H1 (cell line): Measurements from ENCODE around the gene FAM50B. TPM values are rescaled to one million over a fixed set of nuclear protein-coding genes. Genes with fewer than 3 reads are reported as not detected.

ENCODE experiments used
- CTCF ChIA-PET: fragments of 300-600 bp; sonication (Branson Sonifier 250); formaldehyde crosslinking; loops from one replicate; lab custom pipeline; 2021; ENCODE audit not compliant: partially characterized antibody; lab: Charles Lee
- POLR2A ChIA-PET: fragments of 300-600 bp; sonication (Branson Sonifier 250); formaldehyde crosslinking; loops from one replicate; lab custom pipeline; 2021; ENCODE audit warnings: inconsistent platforms; ENCODE audit not compliant: partially characterized antibody; lab: Charles Lee
- DNase-seq, 2 experiments: peaks; one replicate each; pipeline versions ENCODE4 v3.0.0 to v3.0.0-alpha.2; 2010 to 2022; ENCODE audit warnings: low spot score in 2 of 2, low read depth in 1 of 2, mixed read lengths in 1 of 2
- FAIRE-seq: peaks from 2 replicates; lab custom pipeline; 2011; peaks lifted over from hg19 to GRCh38; lab: Jason Lieb, UNC
- H2AFZ ChIP-seq: 2 replicates; pipeline ENCODE4 v1.8.1; 2012; ENCODE audit warnings: low read length, inconsistent platforms
- H2AK5ac ChIP-seq: 2 replicates; pipeline ENCODE4 v1.6.1; 2013; ENCODE audit warnings: low read depth, low read length
- H2BK120ac ChIP-seq: replicated peaks from 2 replicates; pipeline ENCODE3; 2013; ENCODE audit warnings: low read depth, low read length, inconsistent platforms
- H2BK12ac ChIP-seq: 2 replicates; pipeline ENCODE4 v1.6.1; 2013; ENCODE audit warnings: low read depth, low read length
- H2BK15ac ChIP-seq: 2 replicates; pipeline ENCODE4 v1.6.1; 2013; ENCODE audit warnings: low read length
- H2BK20ac ChIP-seq: 2 replicates; pipeline ENCODE4 v1.6.1; 2013; ENCODE audit warnings: low read length
- H2BK5ac ChIP-seq: 2 replicates; pipeline ENCODE4 v1.6.1; 2013; ENCODE audit warnings: low read depth, low read length
- H3K14ac ChIP-seq: 2 replicates; pipeline ENCODE4 v1.6.1; 2013; ENCODE audit warnings: inconsistent platforms; ENCODE audit not compliant: insufficient read length
- H3K18ac ChIP-seq: 2 replicates; pipeline ENCODE4 v1.6.1; 2013; ENCODE audit warnings: low read length; ENCODE audit errors: extremely low read depth
- H3K23ac ChIP-seq: 2 replicates; pipeline ENCODE4 v1.6.1; 2013; ENCODE audit warnings: inconsistent platforms; ENCODE audit not compliant: insufficient read length
- H3K23me2 ChIP-seq: 2 replicates; pipeline ENCODE4 v1.6.1; 2013; ENCODE audit warnings: low read depth, low read length
- H3K27ac ChIP-seq: 2 replicates; pipeline ENCODE4 v1.6.1; 2011; ENCODE audit warnings: low read depth, low read length, inconsistent platforms
- H3K27me3 ChIP-seq, 4 experiments: replicated peaks in 1 of 4; 1 replicate in 1 of 4; 2 replicates in 3 of 4; pipeline versions ENCODE4 v1.6.1 to v1.8.1; 2011 to 2013; ENCODE audit warnings: low read length in 3 of 4, mild to moderate bottlenecking in 3 of 4, inconsistent platforms in 2 of 4, mixed read lengths in 2 of 4, moderate library complexity in 1 of 4; ENCODE audit not compliant: control insufficient read depth in 3 of 4, insufficient read depth in 3 of 4; ENCODE audit errors: extremely low read depth in 1 of 4
- H3K36me3 ChIP-seq, 4 experiments: 2 replicates each; pipeline versions ENCODE4 v1.6.1 to v1.8.1; 2011 to 2013; ENCODE audit warnings: mild to moderate bottlenecking in 4 of 4, low read length in 3 of 4, moderate library complexity in 2 of 4, control low read depth in 1 of 4, inconsistent platforms in 1 of 4; ENCODE audit not compliant: insufficient read depth in 4 of 4, control insufficient read depth in 2 of 4
- H3K4ac ChIP-seq: replicated peaks from 2 replicates; pipeline ENCODE3; 2013; ENCODE audit warnings: low read length, low read depth, mixed read lengths, inconsistent platforms; ENCODE audit not compliant: insufficient read length
- H3K4me1 ChIP-seq, 4 experiments: replicated peaks in 1 of 4; 1 replicate in 1 of 4; 2 replicates in 3 of 4; pipeline versions ENCODE4 v1.6.1 to v1.8.1; 2011 to 2013; ENCODE audit warnings: low read length in 3 of 4, inconsistent platforms in 2 of 4, mixed read lengths in 1 of 4; ENCODE audit not compliant: insufficient read depth in 4 of 4, control insufficient read depth in 3 of 4
- H3K4me2 ChIP-seq, 2 experiments: 2 replicates each; pipeline versions ENCODE4 v1.6.1 to v1.8.1; 2011 to 2013; ENCODE audit warnings: low read depth in 2 of 2, low read length in 2 of 2, control low read depth in 1 of 2, inconsistent platforms in 1 of 2, mild to moderate bottlenecking in 1 of 2; ENCODE audit not compliant: insufficient read depth in 1 of 2
- H3K4me3 ChIP-seq, 4 experiments: fragments of 200-600, 300-600 bp in 1 of 4; sonication (generic), shearing (Covaris generic), sonication (Bioruptor Twin) in 1 of 4; 2 replicates each; pipeline versions ENCODE4 v1.5.1 to v1.8.1; 2011 to 2016; ENCODE audit warnings: low read length in 4 of 4, low read depth in 3 of 4, control low read depth in 2 of 4, inconsistent platforms in 2 of 4, mild to moderate bottlenecking in 2 of 4, mixed read lengths in 1 of 4, moderate library complexity in 1 of 4; ENCODE audit not compliant: insufficient read depth in 2 of 4; ENCODE audit errors: extremely low read depth in 1 of 4
- H3K56ac ChIP-seq: replicated peaks from 2 replicates; pipeline ENCODE3; 2013; ENCODE audit warnings: low read depth, mild to moderate bottlenecking, mixed read lengths, low read length, inconsistent platforms; ENCODE audit not compliant: insufficient read length
- H3K79me1 ChIP-seq: 2 replicates; pipeline ENCODE4 v1.6.1; 2013; ENCODE audit warnings: low read depth, low read length, control low read depth
- H3K79me2 ChIP-seq, 2 experiments: 2 replicates each; pipeline versions ENCODE4 v1.6.1 to v1.8.1; 2012 to 2013; ENCODE audit warnings: low read length in 2 of 2, mild to moderate bottlenecking in 2 of 2, inconsistent platforms in 1 of 2; ENCODE audit not compliant: insufficient read depth in 2 of 2, control insufficient read depth in 1 of 2
- H3K9ac ChIP-seq, 4 experiments: replicated peaks in 1 of 4; 1 replicate in 1 of 4; 2 replicates in 3 of 4; pipeline versions ENCODE4 v1.6.1 to v1.8.1; 2011 to 2013; ENCODE audit warnings: low read depth in 3 of 4, low read length in 3 of 4, control low read depth in 2 of 4, mild to moderate bottlenecking in 2 of 4, moderate library complexity in 2 of 4, inconsistent platforms in 1 of 4; ENCODE audit errors: extremely low read depth in 1 of 4
- H3K9me3 ChIP-seq, 2 experiments: 2 replicates each; pipeline versions ENCODE4 v1.6.1 to v1.8.1; 2012 to 2013; ENCODE audit warnings: mild to moderate bottlenecking in 2 of 2, moderate library complexity in 2 of 2, control low read depth in 1 of 2, inconsistent platforms in 1 of 2, low read depth in 1 of 2, low read length in 1 of 2, mixed read lengths in 1 of 2; ENCODE audit not compliant: insufficient read depth in 2 of 2
- H4K20me1 ChIP-seq, 2 experiments: replicated peaks in 1 of 2; 2 replicates each; pipeline versions ENCODE3 to v1.8.1; 2011 to 2013; ENCODE audit warnings: inconsistent platforms in 2 of 2, low read length in 2 of 2, mild to moderate bottlenecking in 1 of 2; ENCODE audit not compliant: insufficient read depth in 2 of 2, control insufficient read depth in 1 of 2
- H4K5ac ChIP-seq: 2 replicates; pipeline ENCODE4 v1.6.1; 2013; ENCODE audit warnings: low read length, low read depth, mixed read lengths, inconsistent platforms; ENCODE audit not compliant: insufficient read length
- H4K8ac ChIP-seq: 2 replicates; pipeline ENCODE4 v1.8.0; 2013; ENCODE audit warnings: mild to moderate bottlenecking, moderate library complexity, low read length, inconsistent platforms; ENCODE audit not compliant: insufficient read depth; ENCODE audit errors: extremely low read depth
- H4K91ac ChIP-seq: replicated peaks from 2 replicates; pipeline ENCODE3; 2013; ENCODE audit warnings: low read length, mixed read lengths, inconsistent platforms; ENCODE audit not compliant: insufficient read length
- BRCA1 ChIP-seq: IDR thresholded peaks from 2 replicates; pipeline ENCODE4 v1.6.1; 2012; ENCODE audit warnings: low read depth, low read length, improper control_type of control experiment
- CHD1 ChIP-seq: IDR thresholded peaks from 2 replicates; pipeline ENCODE4 v1.6.1; 2012; ENCODE audit warnings: low read depth, low read length, improper control_type of control experiment
- GABPA ChIP-seq: IDR thresholded peaks from 2 replicates; pipeline ENCODE4 v1.6.1; 2011; ENCODE audit warnings: mild to moderate bottlenecking, low read length, moderate library complexity, borderline replicate concordance; ENCODE audit not compliant: insufficient read depth
- JUND ChIP-seq: IDR thresholded peaks from 2 replicates; pipeline ENCODE4 v1.6.1; 2011; ENCODE audit warnings: mild to moderate bottlenecking, improper control_type of control experiment, low read length
- POLR2A ChIP-seq, 2 experiments: IDR thresholded peaks; 1 replicate in 1 of 2; 2 replicates in 1 of 2; pipeline ENCODE4 v1.6.1; 2011; ENCODE audit warnings: low read depth in 2 of 2, low read length in 2 of 2, mild to moderate bottlenecking in 2 of 2; ENCODE audit errors: control extremely low read depth in 1 of 2
- POU5F1 ChIP-seq: IDR thresholded peaks from 2 replicates; pipeline ENCODE4 v1.6.1; 2011; ENCODE audit warnings: low read depth, mild to moderate bottlenecking, low read length, moderate library complexity
- RAD21 ChIP-seq, 2 experiments: IDR thresholded peaks in 1 of 2; conservative IDR thresholded peaks in 1 of 2; 2 replicates each; pipeline ENCODE4 v1.6.1; 2011; ENCODE audit warnings: low read depth in 2 of 2, low read length in 2 of 2, improper control_type of control experiment in 1 of 2, inconsistent platforms in 1 of 2, mild to moderate bottlenecking in 1 of 2, moderate library complexity in 1 of 2
- SP2 ChIP-seq: IDR thresholded peaks from 2 replicates; pipeline ENCODE4 v1.6.1; 2012; ENCODE audit warnings: mild to moderate bottlenecking, low read length, inconsistent platforms
- WGBS, 2 experiments: shearing (Covaris generic) in 1 of 2; methylation state at CpG; one replicate each; pipeline versions ENCODE4 v1.1.6 to v1.1.7; 2013 to 2015; ENCODE audit warnings: low lambda C conversion rate in 2 of 2, mixed read lengths in 2 of 2, inconsistent platforms in 1 of 2, low coverage in 1 of 2, missing lambda C conversion rate in 1 of 2; ENCODE audit not compliant: insufficient replicate concordance in 2 of 2, insufficient coverage in 1 of 2, insufficient read length in 1 of 2; ENCODE audit errors: extremely low coverage in 1 of 2, missing lambda C conversion rate in 1 of 2; 5-methylcytosine and 5-hydroxymethylcytosine counted together
- polyA plus RNA-seq, 7 experiments: library from polyadenylated mRNA; depleted of rRNA in 3 of 7; stranded (reverse) in 5 of 7; unstranded in 2 of 7; fragments of >200 nt in 5 of 7; fragments of 200-250 nt in 2 of 7; gene quantifications; 1 replicate in 5 of 7; 2 replicates in 1 of 7; 4 replicates in 1 of 7; pipeline versions ENCODE4 v1.2.1 to v1.2.3, GENCODE V29; 2011 to 2013; ENCODE audit warnings: missing spikeins in 2 of 7, mixed read lengths in 2 of 7
- total RNA-seq: library from RNA; stranded (reverse); fragmentation: NEBNext Ultra II Directional; extraction: Animal tissue kit (Norgen Biotek cat#: 25700); gene quantifications from 2 replicates; pipeline ENCODE4 v1.2.1, GENCODE V29; 2021

Gene FAM50B
- total and polyA plus RNA-seq, 2 of the 8 experiments (the other 6 are each of a cell fraction or from before 2014, with no cell fraction given), result 3.1 to 3.2 TPM

DNA sequence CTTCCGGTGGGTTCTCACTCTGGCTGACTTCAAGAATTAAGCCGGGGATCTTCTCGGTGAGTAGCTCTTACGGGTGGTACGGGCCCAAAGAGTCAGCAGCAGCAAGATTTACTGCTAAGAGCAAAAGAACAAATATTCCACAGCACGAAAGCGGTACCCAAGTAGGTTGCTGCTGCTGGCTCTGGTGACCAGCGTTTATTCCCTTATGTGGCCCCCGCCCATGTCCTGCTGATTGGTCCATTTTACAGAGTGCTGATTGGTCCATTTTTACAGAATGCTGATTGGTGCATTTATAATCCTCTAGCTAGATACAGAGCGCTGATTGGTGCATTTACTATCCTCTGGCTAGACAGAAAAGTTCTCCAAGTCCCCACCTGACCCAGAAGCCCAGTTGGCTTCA lies 44.3 kb downstream of the FAM50B start:
- no peak overlapping the region for H2BK5ac ChIP-seq
- no peak for TF ChIP-seq GABPA
- no peak for TF ChIP-seq POLR2A (IDR thresholded peaks at IDR 0.05; ENCODE audit: control extremely low read depth in 1 of 2, low read depth in 2 of 2, low read length in 2 of 2)
- TF ChIP-seq JUND, result no peak
- TF ChIP-seq BRCA1, result no peak
- no peak for TF ChIP-seq POU5F1
- no peak for TF ChIP-seq SP2
- TF ChIP-seq RAD21 (IDR thresholded peaks at IDR 0.05 in 1 of 2, conservative IDR thresholded peaks at IDR 0.05 in 1 of 2; ENCODE audit: low read depth in 2 of 2, low read length in 2 of 2), result no peak
- no peak for TF ChIP-seq CHD1
- no peak overlapping the region for H4K91ac ChIP-seq
- no peak overlapping the region for H3K27ac ChIP-seq
- DNase-seq (no peak), FAIRE-seq (no peak)
- H3K4me2 ChIP-seq, result no peak overlapping the region
- H3K27me3 ChIP-seq, result no peaks in the 10 kb centered on the region; a peak in 1 of 7 replicates
- no peaks in the 10 kb centered on the region for H4K20me1 ChIP-seq
- H3K36me3 ChIP-seq, result no peaks in the 10 kb centered on the region
- no peak overlapping the region for H2BK12ac ChIP-seq
- POLR2A ChIA-PET, result no interaction called here
- no peak overlapping the region for H3K9ac ChIP-seq
- H3K14ac ChIP-seq, result no peak overlapping the region
- H3K9me3 ChIP-seq, result no peaks in the 10 kb centered on the region; a peak in 1 of 4 replicates
- CTCF ChIA-PET, result interaction anchor here (0.7 to 3.7 kb wide), 6 partner anchors 12 to 161 kb away, joined by 3 to 18 read pairs (median 5); partner anchors contain the start of gene FAM50B
- WGBS, 2 experiments, result 90% methylated on average over 10 of the region's 10 CpGs; no CpG with 5 or more reads in 1 of the 2 experiments
- no peaks in the 10 kb centered on the region for H3K79me1 ChIP-seq
- H4K8ac ChIP-seq, result no peak overlapping the region
- H2BK15ac ChIP-seq, result no peak overlapping the region; the same call in 1 of the 2 replicates
- H2AFZ ChIP-seq, result no peak overlapping the region
- H2BK120ac ChIP-seq, result no peak overlapping the region
- no peak overlapping the region for H2BK20ac ChIP-seq
- no peak overlapping the region for H3K4ac ChIP-seq
- H3K23me2 ChIP-seq, result no peaks in the 10 kb centered on the region
- H3K56ac ChIP-seq, result no peak overlapping the region
- H3K4me3 ChIP-seq, result no peak overlapping the region
- no peak overlapping the region for H3K18ac ChIP-seq
- H3K79me2 ChIP-seq, result no peaks in the 10 kb centered on the region; a peak in 1 of 4 replicates
- H4K5ac ChIP-seq, result no peak overlapping the region
- H3K4me1 ChIP-seq, result peaks cover 6 to 16% (median 9%) of the 10 kb centered on the region in 4 experiments; a peak in 6 of 7 replicates
- H3K23ac ChIP-seq, result no peak overlapping the region
- no peak overlapping the region for H2AK5ac ChIP-seq
